DND-41 (cell line): ENCODE measurements around the gene PLCB4.

Experiments used
- EZH2 ChIP-seq: IDR thresholded peaks from 3 replicates; pipeline ENCODE4 v1.6.1; 2012; ENCODE audit warnings: borderline replicate concordance, low read depth, mild to moderate bottlenecking, moderate library complexity, low read length, inconsistent platforms; ENCODE audit not compliant: severe bottlenecking
- TF ChIP-seq, protein P1 (sequence below): IDR thresholded peaks from 2 replicates; pipeline ENCODE4 v1.5.1; 2012; ENCODE audit warnings: borderline replicate concordance, low read length, moderate library complexity, mild to moderate bottlenecking; ENCODE audit not compliant: poor library complexity, severe bottlenecking; ENCODE audit errors: extremely low read depth

- TF ChIP-seq, protein P1, sequence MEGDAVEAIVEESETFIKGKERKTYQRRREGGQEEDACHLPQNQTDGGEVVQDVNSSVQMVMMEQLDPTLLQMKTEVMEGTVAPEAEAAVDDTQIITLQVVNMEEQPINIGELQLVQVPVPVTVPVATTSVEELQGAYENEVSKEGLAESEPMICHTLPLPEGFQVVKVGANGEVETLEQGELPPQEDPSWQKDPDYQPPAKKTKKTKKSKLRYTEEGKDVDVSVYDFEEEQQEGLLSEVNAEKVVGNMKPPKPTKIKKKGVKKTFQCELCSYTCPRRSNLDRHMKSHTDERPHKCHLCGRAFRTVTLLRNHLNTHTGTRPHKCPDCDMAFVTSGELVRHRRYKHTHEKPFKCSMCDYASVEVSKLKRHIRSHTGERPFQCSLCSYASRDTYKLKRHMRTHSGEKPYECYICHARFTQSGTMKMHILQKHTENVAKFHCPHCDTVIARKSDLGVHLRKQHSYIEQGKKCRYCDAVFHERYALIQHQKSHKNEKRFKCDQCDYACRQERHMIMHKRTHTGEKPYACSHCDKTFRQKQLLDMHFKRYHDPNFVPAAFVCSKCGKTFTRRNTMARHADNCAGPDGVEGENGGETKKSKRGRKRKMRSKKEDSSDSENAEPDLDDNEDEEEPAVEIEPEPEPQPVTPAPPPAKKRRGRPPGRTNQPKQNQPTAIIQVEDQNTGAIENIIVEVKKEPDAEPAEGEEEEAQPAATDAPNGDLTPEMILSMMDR: no peak
- TF ChIP-seq EZH2: no peak
These were observed 331.5 kb downstream of the PLCB4 start for GRCh38 chr20:9400171-9401025.
